Dendritic cell treated with granulocyte-macrophage colony-stimulating factor and Interleukin-4, amounts not matched to agents 40 ng/mL and 50 ng/mL, for 4 days (primary cell): Measurements from ENCODE around the gene OLR1.
A peak's percentile ranks its signal among the peaks of the same experiment; 100 is the strongest.

ENCODE experiments used
- H3K27ac Mint-ChIP-seq: one replicate; pipeline ENCODE4 v1.8.0; 2022; ENCODE audit warnings: mild to moderate bottlenecking, mixed read lengths
- H3K27me3 Mint-ChIP-seq: one replicate; pipeline ENCODE4 v1.8.0; 2022; ENCODE audit warnings: mild to moderate bottlenecking, mixed read lengths
- H3K36me3 Mint-ChIP-seq: one replicate; pipeline ENCODE4 v1.8.0; 2022; ENCODE audit warnings: low read depth, mixed read lengths
- H3K4me1 Mint-ChIP-seq: one replicate; pipeline ENCODE4 v1.8.0; 2022; ENCODE audit warnings: low read depth, mixed read lengths
- H3K4me3 Mint-ChIP-seq: one replicate; pipeline ENCODE4 v1.8.0; 2022; ENCODE audit warnings: mild to moderate bottlenecking, moderate library complexity, mixed read lengths
- H3K9me3 Mint-ChIP-seq: one replicate; pipeline ENCODE4 v1.8.0; 2022; ENCODE audit warnings: mixed read lengths
- intact Hi-C: fragments of 100-400 bp; cut with micrococcal nuclease; formaldehyde crosslinking; loops from one replicate; pipeline ENCODE4 v1.15.0; 2022

Gene OLR1

DNA sequence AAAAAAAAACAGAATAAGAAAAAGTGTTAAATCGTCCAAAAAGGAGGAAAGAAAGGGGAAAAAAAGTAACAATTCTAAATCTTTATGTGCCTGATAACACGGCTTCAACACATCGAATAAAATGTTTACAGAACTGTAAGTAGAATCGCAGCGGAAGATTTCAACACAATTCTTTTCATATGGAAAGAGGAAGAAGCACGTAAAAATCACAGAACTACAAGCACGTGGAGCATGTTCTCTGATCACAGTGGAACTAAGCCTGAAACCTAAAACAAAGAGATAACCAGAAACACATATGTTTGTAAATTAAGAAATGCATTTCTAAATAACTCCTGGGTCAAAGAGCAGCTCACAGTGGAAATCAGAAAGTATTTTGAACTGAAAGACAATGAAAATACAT is 50.7 kb downstream of the OLR1 start:
- Mint-ChIP-seq H3K36me3 (peaks cover 89% of the 10 kb centered on the region), H3K4me1 (peaks cover 56% of the 10 kb centered on the region), H3K9me3 (no peaks in the 10 kb centered on the region), H3K4me3 (peak overlapping the region; percentile 73), H3K27ac (peak overlapping the region; percentile 97), H3K27me3 (no peaks in the 10 kb centered on the region)
- intact Hi-C loops, result loop anchor here (2.0 kb wide), 1 partner anchor 26 kb away; no protein-coding TSS in a partner anchor

DNA sequence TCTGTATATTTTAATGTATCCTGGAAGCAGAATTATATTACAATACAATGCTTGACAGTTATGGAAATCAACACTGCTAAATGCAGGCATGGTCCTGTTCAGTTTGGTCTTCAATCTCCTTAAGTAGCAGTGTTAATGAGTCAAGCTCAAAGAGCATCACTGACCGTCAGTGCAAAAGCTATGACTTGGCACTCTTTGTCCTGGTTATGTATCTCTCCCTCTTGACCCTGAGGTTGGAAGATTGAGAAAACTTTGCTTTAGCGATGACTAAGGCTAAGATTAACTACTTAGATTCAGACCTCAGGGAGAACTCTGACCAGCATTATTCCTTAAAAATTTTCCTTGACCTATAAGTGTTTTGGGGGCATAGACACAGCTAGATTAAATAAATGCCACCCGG is 52.9 kb downstream of the OLR1 start:
- Mint-ChIP-seq H3K4me1 (peaks cover 52% of the 10 kb centered on the region), H3K9me3 (no peaks in the 10 kb centered on the region), H3K36me3 (peaks cover 89% of the 10 kb centered on the region), H3K27ac (peak overlapping the region; percentile 97), H3K4me3 (peak overlapping the region; percentile 69), H3K27me3 (no peaks in the 10 kb centered on the region)
- intact Hi-C loops, result no loop called here

GRCh38 chr12:10115890-10116289 is 56.0 kb downstream of the OLR1 start:
- intact Hi-C loops, result no loop called here
- peaks cover 14% of the 10 kb centered on the region for H3K9me3 Mint-ChIP-seq
- peaks cover 88% of the 10 kb centered on the region for H3K36me3 Mint-ChIP-seq
- no peak overlapping the region for H3K27ac Mint-ChIP-seq
- peaks cover 44% of the 10 kb centered on the region for H3K4me1 Mint-ChIP-seq
- H3K4me3 Mint-ChIP-seq, result no peak overlapping the region
- no peaks in the 10 kb centered on the region for H3K27me3 Mint-ChIP-seq

DNA sequence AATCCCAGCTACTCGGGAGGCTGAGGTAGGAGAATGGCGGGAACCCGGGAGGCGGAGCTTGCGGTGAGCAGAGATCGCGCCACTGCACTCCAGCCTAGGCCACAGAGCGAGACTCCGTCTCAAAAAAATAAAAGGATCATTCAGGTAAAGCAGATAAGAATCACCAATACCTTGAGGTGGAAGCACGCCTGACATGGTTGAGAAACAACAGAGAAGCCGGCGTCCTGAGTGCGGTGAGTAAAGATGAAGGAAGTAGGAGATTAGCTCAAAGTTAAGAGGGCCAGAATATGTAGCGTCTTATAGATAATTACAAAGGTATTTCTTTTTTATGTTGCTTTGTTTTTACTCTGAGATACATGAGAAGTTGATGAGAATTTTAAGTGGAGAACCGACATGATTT is 56.6 kb downstream of the OLR1 start:
- intact Hi-C loops, result no loop called here
- Mint-ChIP-seq H3K4me3 (no peak overlapping the region), H3K36me3 (peaks cover 85% of the 10 kb centered on the region), H3K4me1 (peaks cover 46% of the 10 kb centered on the region), H3K27me3 (no peaks in the 10 kb centered on the region), H3K9me3 (peaks cover 16% of the 10 kb centered on the region), H3K27ac (peak overlapping the region; percentile 47)

DNA sequence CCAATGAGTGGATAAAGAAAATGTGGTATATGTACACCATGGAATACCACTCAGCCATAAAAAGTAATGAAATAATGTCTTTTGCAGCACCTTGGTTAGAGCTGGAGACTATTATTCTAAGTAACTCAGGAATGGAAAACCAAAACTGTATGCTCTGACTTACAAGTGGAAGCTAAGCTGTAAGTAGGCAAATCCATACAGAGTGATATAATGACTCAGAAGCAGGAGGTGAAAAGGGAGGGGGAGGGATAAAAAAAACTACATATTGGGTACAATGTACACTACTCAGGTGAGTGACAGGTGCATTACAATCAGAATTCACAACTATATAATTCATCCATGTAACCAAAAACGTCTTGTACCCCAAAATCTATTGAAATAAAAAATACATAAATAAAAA is 58.0 kb downstream of the OLR1 start:
- H3K4me3 Mint-ChIP-seq, result no peak overlapping the region
- peaks cover 16% of the 10 kb centered on the region for H3K9me3 Mint-ChIP-seq
- peaks cover 37% of the 10 kb centered on the region for H3K4me1 Mint-ChIP-seq
- no peaks in the 10 kb centered on the region for H3K27me3 Mint-ChIP-seq
- H3K36me3 Mint-ChIP-seq, result peaks cover 81% of the 10 kb centered on the region
- intact Hi-C loops, result no loop called here
- peak overlapping the region; percentile 45 for H3K27ac Mint-ChIP-seq

DNA sequence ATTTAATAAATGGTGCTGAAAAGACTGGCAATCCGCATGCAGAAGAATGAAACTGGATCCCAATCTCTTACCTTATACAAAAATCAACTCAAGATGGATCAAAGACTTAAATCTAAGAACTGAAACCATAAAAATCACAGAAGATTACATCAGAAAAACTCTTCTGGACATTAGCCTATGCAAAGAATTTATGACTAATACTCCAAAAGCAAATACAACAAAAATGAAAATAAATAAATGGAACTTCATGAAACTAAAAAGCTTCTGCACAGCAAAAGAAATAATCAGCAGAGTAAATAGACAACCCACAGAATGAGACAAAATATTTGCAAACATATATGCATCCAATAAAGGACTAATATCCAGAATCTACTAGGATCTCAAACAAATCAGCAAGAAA is 58.9 kb downstream of the OLR1 start:
- H3K27me3 Mint-ChIP-seq, result no peaks in the 10 kb centered on the region
- no peak overlapping the region for H3K4me3 Mint-ChIP-seq
- peaks cover 31% of the 10 kb centered on the region for H3K4me1 Mint-ChIP-seq
- peaks cover 16% of the 10 kb centered on the region for H3K9me3 Mint-ChIP-seq
- peaks cover 80% of the 10 kb centered on the region for H3K36me3 Mint-ChIP-seq
- H3K27ac Mint-ChIP-seq, result peak overlapping the region; percentile 4
- intact Hi-C loops, result no loop called here

DNA sequence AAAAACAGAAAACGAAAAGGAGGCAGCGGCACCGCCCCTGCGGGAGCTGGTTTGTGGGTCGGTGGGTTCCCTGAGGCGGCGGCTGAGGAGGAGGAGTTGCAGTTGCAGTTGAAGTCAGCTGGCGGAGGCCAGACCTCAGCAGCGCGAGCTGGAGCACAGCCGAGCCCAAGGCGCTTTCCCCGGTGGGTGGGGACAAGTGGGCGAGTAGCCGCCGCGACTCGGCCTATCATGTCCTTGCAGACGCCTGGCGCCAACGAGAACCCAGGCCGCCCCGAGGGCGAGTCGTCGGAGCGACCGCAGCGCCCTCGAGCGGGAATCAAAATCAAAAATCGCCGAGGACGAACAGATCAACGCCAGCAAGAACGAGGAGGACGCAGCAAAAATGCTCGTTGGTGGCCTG is 60.5 kb downstream of the OLR1 start:
- peaks cover 16% of the 10 kb centered on the region for H3K9me3 Mint-ChIP-seq
- no peaks in the 10 kb centered on the region for H3K27me3 Mint-ChIP-seq
- H3K36me3 Mint-ChIP-seq, result peaks cover 82% of the 10 kb centered on the region
- intact Hi-C loops, result no loop called here
- no peak overlapping the region for H3K27ac Mint-ChIP-seq
- H3K4me1 Mint-ChIP-seq, result peaks cover 37% of the 10 kb centered on the region
- no peak overlapping the region for H3K4me3 Mint-ChIP-seq

DNA sequence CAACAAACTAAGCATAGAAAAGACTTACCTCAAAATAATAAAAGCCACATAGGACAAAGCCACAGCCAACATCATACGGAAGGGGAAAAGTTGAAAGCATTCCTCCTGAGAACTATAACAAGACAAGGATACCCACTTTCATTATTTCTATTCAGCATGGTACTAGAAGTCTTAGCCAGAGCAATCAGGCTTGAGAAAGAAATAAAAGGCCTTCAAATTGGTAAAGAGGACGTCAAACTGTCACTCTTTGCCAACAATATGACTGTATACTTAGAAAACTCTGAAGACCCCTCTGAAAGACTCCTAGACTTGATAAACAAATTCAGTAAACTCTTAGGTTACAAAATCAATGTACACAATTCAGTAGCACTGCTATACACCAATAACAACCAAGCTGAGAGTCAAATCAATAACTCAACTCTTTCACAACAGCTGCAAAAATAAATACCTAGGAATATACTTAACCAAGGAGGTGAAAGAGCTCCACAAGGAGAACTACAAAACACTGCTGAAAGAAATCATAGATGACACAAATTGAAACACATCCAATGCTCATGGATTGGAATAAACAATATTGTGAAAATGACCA is 61.6 kb downstream of the OLR1 start:
- no peaks in the 10 kb centered on the region for H3K27me3 Mint-ChIP-seq
- H3K4me1 Mint-ChIP-seq, result peaks cover 35% of the 10 kb centered on the region
- peaks cover 16% of the 10 kb centered on the region for H3K9me3 Mint-ChIP-seq
- intact Hi-C loops, result no loop called here
- H3K27ac Mint-ChIP-seq, result no peak overlapping the region
- H3K36me3 Mint-ChIP-seq, result peaks cover 80% of the 10 kb centered on the region
- no peak overlapping the region for H3K4me3 Mint-ChIP-seq
